A549 (cell line): ENCODE measurements around the gene CERS6.

ENCODE experiments used
- CTCF ChIP-seq: fragments of >200 bp; sonication (Bioruptor Twin); formaldehyde crosslinking; IDR thresholded peaks from 3 replicates; pipeline ENCODE4 v1.5.1; 2016
- POLR2A ChIP-seq: IDR thresholded peaks from 2 replicates; pipeline ENCODE4 v1.6.1; 2012; ENCODE audit warnings: mild to moderate bottlenecking, low read length

- no peak for TF ChIP-seq CTCF
- TF ChIP-seq POLR2A, result no peak
Measured at GRCh38 chr2:168706806-168707205, 250.7 kb downstream of the CERS6 start.
